AG09309 (cell line): ENCODE results near the gene PACSIN1.
"Not testable (repeated sequence)": the region's sequence is repeated elsewhere in the genome, so short reads cannot be mapped to it uniquely, and the experiment has no call there.

Experiments
- DNase-seq: peaks from one replicate; pipeline ENCODE4 v3.0.0-alpha.2; 2010; ENCODE audit warnings: low read depth
- H3K4me3 ChIP-seq: 2 replicates; pipeline ENCODE4 v1.5.1; 2011; ENCODE audit warnings: mild to moderate bottlenecking, low read depth, low read length, moderate library complexity; ENCODE audit not compliant: control insufficient read depth
- TF ChIP-seq, protein P1 (sequence below): IDR thresholded peaks from 2 replicates; pipeline ENCODE4 v1.5.1; 2011; ENCODE audit warnings: mild to moderate bottlenecking, low read depth, low read length, inconsistent platforms; ENCODE audit not compliant: insufficient read depth, control insufficient read depth; ENCODE audit errors: missing control alignments

PACSIN1 gene

DNA sequence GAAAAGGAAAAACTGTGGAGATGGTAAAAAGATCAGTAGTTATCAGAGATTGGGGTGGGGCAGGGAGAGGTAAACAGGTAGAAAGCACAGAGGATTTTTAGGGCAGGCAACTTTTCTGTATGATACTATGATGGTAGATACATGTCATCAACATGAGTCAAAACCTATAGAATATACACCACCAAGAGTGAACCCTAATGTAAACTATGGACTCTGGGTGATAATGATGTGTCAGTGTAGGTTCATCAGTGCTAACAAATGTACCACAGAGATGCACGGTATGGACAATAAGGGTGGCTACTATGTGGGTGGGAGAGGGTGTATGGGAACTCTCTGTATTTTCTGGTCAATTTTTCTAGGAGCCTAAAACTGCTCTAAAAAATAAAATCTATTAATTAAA lies 18.5 kb downstream of the PACSIN1 start:
- no peak for DNase-seq
- TF ChIP-seq, protein P1, sequence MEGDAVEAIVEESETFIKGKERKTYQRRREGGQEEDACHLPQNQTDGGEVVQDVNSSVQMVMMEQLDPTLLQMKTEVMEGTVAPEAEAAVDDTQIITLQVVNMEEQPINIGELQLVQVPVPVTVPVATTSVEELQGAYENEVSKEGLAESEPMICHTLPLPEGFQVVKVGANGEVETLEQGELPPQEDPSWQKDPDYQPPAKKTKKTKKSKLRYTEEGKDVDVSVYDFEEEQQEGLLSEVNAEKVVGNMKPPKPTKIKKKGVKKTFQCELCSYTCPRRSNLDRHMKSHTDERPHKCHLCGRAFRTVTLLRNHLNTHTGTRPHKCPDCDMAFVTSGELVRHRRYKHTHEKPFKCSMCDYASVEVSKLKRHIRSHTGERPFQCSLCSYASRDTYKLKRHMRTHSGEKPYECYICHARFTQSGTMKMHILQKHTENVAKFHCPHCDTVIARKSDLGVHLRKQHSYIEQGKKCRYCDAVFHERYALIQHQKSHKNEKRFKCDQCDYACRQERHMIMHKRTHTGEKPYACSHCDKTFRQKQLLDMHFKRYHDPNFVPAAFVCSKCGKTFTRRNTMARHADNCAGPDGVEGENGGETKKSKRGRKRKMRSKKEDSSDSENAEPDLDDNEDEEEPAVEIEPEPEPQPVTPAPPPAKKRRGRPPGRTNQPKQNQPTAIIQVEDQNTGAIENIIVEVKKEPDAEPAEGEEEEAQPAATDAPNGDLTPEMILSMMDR, result no peak

DNA sequence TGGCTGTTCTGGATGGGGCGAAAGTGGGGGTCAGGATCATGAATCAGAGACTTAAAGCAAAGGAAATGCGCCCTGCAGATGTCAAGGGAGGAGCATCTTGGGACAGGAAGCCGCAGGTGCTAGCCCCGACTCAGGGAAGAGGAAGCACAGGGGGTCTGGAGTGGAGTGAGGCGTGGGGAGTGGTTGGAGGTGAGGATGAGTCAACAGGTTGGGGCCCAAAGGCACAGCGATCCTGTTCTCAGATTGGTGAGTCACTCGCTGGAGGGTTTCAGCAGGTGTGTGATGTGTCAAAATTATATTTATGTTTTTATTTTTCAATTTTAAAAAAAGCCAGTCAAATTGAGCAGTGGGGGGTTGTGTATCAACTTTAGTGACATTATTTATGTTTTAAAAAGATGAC lies 19.0 kb downstream of the PACSIN1 start:
- TF ChIP-seq, protein P1, result no peak
- DNase-seq, result no peak
- H3K4me3 ChIP-seq, result no peak overlapping the region

More for the DNA sequence above, 18.5 kb downstream of the PACSIN1 start:
- H3K4me3 ChIP-seq, result no peak overlapping the region

DNA sequence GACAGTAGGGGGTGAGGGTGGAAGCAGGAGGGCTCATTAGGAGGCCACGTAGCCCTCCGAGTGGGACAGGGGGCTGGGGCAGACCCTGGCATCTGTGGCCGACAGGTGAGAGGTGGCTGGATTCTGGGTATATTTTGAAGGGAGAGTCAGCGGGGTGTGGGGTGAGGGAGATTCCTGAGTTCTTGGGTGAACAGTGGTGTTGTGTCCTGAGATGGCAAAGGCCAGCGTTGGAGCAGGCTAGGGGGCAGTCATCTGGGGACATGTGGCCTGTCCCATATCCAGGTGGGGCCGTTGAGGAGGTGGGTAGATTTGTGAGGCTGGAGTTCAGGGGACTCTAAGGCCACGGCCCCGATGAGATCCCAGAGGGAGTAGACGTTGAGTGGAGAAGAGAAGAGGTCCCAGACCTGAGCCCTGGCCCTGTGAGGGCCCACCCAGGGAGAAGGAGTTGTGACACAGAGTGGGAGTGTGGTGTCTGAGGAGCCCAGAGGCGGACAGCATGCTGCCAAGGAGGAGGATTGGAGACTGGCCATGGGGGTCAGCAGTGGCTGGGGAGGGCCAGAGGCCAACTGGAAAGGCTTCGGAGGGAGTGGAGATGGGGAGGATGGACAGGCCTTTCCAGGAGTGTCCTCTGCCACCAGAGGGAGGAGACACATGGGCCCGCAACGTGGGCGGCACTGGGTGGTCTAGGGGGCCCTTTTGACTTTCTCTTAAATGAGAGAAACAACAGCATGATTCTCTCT lies 19.6 kb downstream of the PACSIN1 start:
- no peak for DNase-seq
- no peak overlapping the region for H3K4me3 ChIP-seq
- TF ChIP-seq, protein P1, result no peak

DNA sequence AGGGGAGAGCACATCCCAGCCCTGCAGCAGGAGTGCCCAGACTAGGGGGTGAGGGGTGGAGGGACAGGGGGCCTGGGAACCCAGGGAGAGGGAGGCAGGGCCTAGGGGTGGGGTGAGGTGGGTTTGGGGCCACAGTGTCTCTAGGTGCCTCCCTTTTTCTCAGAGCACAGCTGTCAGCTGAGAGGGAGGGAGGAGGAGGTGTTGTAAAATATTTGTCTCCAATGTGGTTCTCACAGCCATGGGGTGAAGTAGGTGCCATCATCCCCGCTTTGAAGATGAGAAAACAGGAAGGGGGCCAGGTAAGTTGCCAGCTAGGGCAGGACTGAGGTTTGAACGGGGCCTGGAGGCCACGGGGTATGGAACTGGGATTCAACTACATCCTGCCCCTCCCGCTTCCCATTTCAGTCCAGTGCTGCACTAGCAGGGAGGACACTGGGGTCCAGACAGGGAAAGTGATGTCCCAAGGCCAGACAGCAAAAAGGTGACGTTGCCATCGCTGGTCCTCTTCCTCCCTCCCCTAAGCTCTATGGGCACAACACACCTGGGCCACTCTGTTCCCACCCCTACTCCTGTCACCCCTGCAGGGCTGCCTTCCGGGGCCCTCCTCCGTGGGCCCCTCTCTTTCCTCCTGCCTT lies 20.3 kb downstream of the PACSIN1 start:
- TF ChIP-seq, protein P1, result no peak

DNA sequence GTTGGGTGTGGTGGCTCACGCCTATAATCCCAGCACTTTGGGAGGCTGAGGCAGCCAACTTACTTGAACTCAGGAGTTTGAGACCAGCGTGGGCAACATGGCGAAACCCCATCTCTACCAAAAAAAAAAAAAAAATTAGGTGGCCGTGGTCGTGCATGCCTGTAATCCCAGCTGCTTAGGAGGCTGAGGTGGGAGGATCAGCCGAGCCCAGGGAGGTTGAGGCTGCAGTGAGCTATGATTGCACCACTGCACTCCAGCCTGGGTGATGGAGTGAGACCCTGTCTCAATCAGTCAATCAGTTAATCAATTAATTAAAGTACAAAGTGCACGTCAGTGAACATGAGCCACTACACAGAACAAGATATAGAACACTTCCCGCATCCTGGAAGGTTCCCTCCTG lies 21.0 kb downstream of the PACSIN1 start:
- DNase-seq, result not testable (repeated sequence)

More for the DNA sequence above, 20.3 kb downstream of the PACSIN1 start:
- no peak overlapping the region for H3K4me3 ChIP-seq
- no peak for DNase-seq

DNA sequence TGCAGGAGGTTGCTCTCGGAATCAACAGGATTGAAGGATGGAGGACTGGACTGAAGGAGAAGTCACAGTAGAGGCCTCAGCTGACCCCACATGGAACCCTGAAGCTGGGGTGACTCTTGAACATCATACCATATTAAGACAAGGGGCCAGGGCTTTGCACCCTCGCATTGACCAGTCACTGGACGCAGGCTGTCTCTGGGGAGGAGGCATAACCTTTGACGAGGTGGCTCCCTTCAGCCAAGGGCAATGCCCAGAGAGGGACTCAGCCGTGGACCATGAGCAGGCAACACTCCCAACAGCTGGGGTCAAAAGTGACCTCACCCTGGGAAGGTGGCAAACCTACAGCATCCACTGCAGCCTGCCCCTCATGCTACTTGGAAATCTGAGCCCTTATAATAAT lies 21.7 kb downstream of the PACSIN1 start:
- H3K4me3 ChIP-seq, result no peak overlapping the region
- DNase-seq, result no peak
- TF ChIP-seq, protein P1, result no peak

More for the DNA sequence above, 21.0 kb downstream of the PACSIN1 start:
- not testable (repeated sequence) for H3K4me3 ChIP-seq

DNA sequence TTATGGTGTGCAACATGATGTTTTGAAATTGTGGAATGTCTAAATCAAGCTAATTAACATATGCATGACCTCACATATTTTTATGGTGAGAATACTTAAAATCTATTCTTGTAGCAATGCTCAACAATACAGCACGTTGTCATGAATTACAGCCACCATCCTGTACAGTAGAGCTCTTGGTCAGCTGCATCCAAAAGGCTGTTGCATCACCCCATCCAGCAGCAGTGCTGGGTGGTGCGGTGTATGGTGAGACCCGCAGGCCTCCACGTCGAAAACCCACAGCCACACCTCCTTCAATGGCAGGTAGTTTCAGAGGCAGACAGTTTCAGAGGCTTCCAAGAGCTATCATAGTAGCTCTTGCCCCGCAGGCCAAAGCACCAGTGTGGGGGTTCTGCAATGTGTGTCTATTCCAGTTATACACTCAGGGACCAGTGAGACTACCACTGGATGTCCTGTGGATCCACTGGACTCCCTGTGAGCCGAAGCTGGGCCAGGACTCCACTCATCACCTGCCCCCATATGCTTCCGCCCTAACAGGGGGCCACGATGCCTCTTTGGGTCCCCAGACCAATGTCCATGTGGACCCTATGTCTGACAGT lies 23.4 kb downstream of the PACSIN1 start:
- TF ChIP-seq, protein P1, result no peak
- H3K4me3 ChIP-seq, result no peak overlapping the region
- no peak for DNase-seq
